K562 (cell line): ENCODE results near the gene BRD4. TPM values are rescaled to one million over a fixed set of nuclear protein-coding genes. Genes with fewer than 3 reads are reported as not detected.

Source experiments
- ATAC-seq: fragments of 200-7000 bp; cut with Tn5 transposase; 3 replicates; pipeline ENCODE4 v1.9.1; 2020; ENCODE audit warnings: moderate library complexity
- BruUV-seq: library from RNA; stranded (reverse); fragments of 400-500 nt; replicated peaks from 2 replicates; lab custom pipeline; 2021; lab: Mats Ljungman, UMichigan
- CTCF ChIA-PET: fragments of 300-600 bp; formaldehyde crosslinking; extraction: SDS; loops from one replicate; lab custom pipeline; 2021; ENCODE audit warnings: low intra/inter-chr PET ratio; lab: Yijun Ruan, JAX
- POLR2A ChIA-PET: fragments of 300-600, 350-650 bp; sonication (Branson Sonifier 250); formaldehyde crosslinking; extraction: SDS; loops from one replicate; lab custom pipeline; 2021; ENCODE audit warnings: antibody characterized with exemption, inconsistent platforms; lab: Yijun Ruan, JAX
- DNase-seq, 4 experiments: peaks; one replicate each; pipeline versions ENCODE4 v3.0.0 to v3.0.0-alpha.2; 2011 to 2018; ENCODE audit warnings: low spot score in 3 of 4, mixed read lengths in 3 of 4; ENCODE audit errors: extremely low read depth in 1 of 4
- FAIRE-seq: peaks from 2 replicates; lab custom pipeline; 2011; peaks lifted over from hg19 to GRCh38; lab: Jason Lieb, UNC
- H2AFZ ChIP-seq: 2 replicates; pipeline ENCODE4 v1.6.0; 2011; ENCODE audit warnings: low read depth, low read length, control low read depth, inconsistent platforms
- H3K27ac ChIP-seq: fragments of 200-600 bp; 3 replicates; pipeline ENCODE4 v1.8.0; 2011; ENCODE audit warnings: low read depth, mild to moderate bottlenecking, control low read depth, inconsistent platforms, low read length, moderate library complexity, mixed read lengths; ENCODE audit errors: extremely low read depth
- H3K27me3 ChIP-seq, 2 experiments: fragments of 300-600 bp in 1 of 2; 2 replicates in 1 of 2; 3 replicates in 1 of 2; pipeline versions ENCODE4 v1.6.0 to v1.8.0; 2011; ENCODE audit warnings: inconsistent platforms in 2 of 2, low read length in 2 of 2, mild to moderate bottlenecking in 1 of 2, mixed read lengths in 1 of 2, moderate library complexity in 1 of 2; ENCODE audit not compliant: control insufficient read depth in 2 of 2, insufficient read depth in 2 of 2
- H3K36me3 ChIP-seq: fragments of 300-600 bp; 3 replicates; pipeline ENCODE4 v1.8.0; 2011; ENCODE audit warnings: mild to moderate bottlenecking, low read length, inconsistent platforms; ENCODE audit not compliant: control insufficient read depth, insufficient read depth
- H3K4me1 ChIP-seq, 2 experiments: fragments of 200-600 bp in 1 of 2; replicated peaks in 1 of 2; 2 replicates in 1 of 2; 3 replicates in 1 of 2; pipeline versions ENCODE4 v1.5.1 to v1.8.0; 2011; ENCODE audit warnings: inconsistent platforms in 2 of 2, low read length in 2 of 2, mild to moderate bottlenecking in 1 of 2, mixed read lengths in 1 of 2, moderate library complexity in 1 of 2; ENCODE audit not compliant: control insufficient read depth in 2 of 2, insufficient read depth in 2 of 2
- H3K4me2 ChIP-seq: 2 replicates; pipeline ENCODE4 v1.6.1; 2011; ENCODE audit warnings: low read length, control low read depth, inconsistent platforms, mixed read lengths; ENCODE audit not compliant: insufficient read depth
- H3K4me3 ChIP-seq: fragments of 200-600 bp; sonication (generic), shearing (Covaris generic); 2 replicates; pipeline ENCODE4 v1.5.1; 2016; ENCODE audit warnings: control low read depth, inconsistent platforms
- H3K79me2 ChIP-seq: fragments of 200-600 bp; 3 replicates; pipeline ENCODE4 v1.8.0; 2011; ENCODE audit warnings: low read length, inconsistent platforms; ENCODE audit not compliant: control insufficient read depth, insufficient read depth
- H3K9ac ChIP-seq, 2 experiments: 2 replicates each; pipeline versions ENCODE4 v1.6.0 to v1.6.1; 2011; ENCODE audit warnings: low read depth in 2 of 2, low read length in 2 of 2, control low read depth in 1 of 2, inconsistent platforms in 1 of 2, mild to moderate bottlenecking in 1 of 2, mixed read lengths in 1 of 2; ENCODE audit not compliant: insufficient read depth in 1 of 2
- H3K9me1 ChIP-seq: one replicate; pipeline ENCODE4 v1.6.0; 2011; ENCODE audit warnings: inconsistent platforms, mild to moderate bottlenecking, low read length, moderate library complexity; ENCODE audit not compliant: control insufficient read depth, insufficient read depth
- H3K9me3 ChIP-seq: replicated peaks from 2 replicates; pipeline ENCODE4 v1.5.1; 2011; ENCODE audit warnings: low read depth, low read length, inconsistent platforms; ENCODE audit not compliant: control insufficient read depth, insufficient read depth
- H4K20me1 ChIP-seq: replicated peaks from 2 replicates; pipeline ENCODE4 v1.6.1; 2011; ENCODE audit warnings: low read length, inconsistent platforms, mixed read lengths; ENCODE audit not compliant: control insufficient read depth, insufficient read depth
- FOXM1 ChIP-seq, 2 experiments: fragments of 450-650 bp in 1 of 2; sonication (generic) in 1 of 2; formaldehyde crosslinking in 1 of 2; IDR thresholded peaks; 2 replicates each; pipeline versions ENCODE4 v1.6.1 to v1.9.0; 2017 to 2022; ENCODE audit warnings: low read depth in 2 of 2, mild to moderate bottlenecking in 2 of 2, missing genetic modification reagents in 1 of 2, moderate library complexity in 1 of 2
- HNRNPK ChIP-seq: fragments of 200-400 bp; formaldehyde crosslinking; IDR thresholded peaks from one replicate; pipeline ENCODE4 v1.6.1; 2018; ENCODE audit warnings: mild to moderate bottlenecking, low read depth, low read length; ENCODE audit not compliant: poor library complexity, severe bottlenecking
- SIN3A ChIP-seq, 2 experiments: fragments of 150-350 bp in 1 of 2; IDR thresholded peaks; 2 replicates each; pipeline ENCODE4 v1.6.1; 2011 to 2016; ENCODE audit warnings: borderline replicate concordance in 2 of 2, low read depth in 2 of 2, low read length in 2 of 2, mild to moderate bottlenecking in 2 of 2, moderate library complexity in 2 of 2; ENCODE audit not compliant: control insufficient read depth in 1 of 2
- TARDBP ChIP-seq: fragments of 450-650 bp; IDR thresholded peaks from 2 replicates; pipeline ENCODE4 v1.6.1; 2016
- YBX1 ChIP-seq: fragments of 450-650 bp; IDR thresholded peaks from 2 replicates; pipeline ENCODE4 v1.7.1; 2016; ENCODE audit warnings: mild to moderate bottlenecking
- ZNF282 ChIP-seq: sonication (generic); formaldehyde crosslinking; IDR thresholded peaks from 2 replicates; pipeline ENCODE4 v1.8.1; 2023; ENCODE audit warnings: missing genetic modification reagents
- ZNF695 ChIP-seq: fragments of 450-650 bp; formaldehyde crosslinking; IDR thresholded peaks from 2 replicates; pipeline ENCODE4 v1.4.0; 2020; ENCODE audit warnings: mild to moderate bottlenecking, moderate library complexity
- WGBS: fragments of 100-300 bp; shearing (Covaris generic); methylation state at CpG from one replicate; pipeline ENCODE4 v1.1.6; 2016; ENCODE audit warnings: low coverage, mixed read lengths; ENCODE audit not compliant: insufficient coverage; ENCODE audit errors: missing lambda C conversion rate; 5-methylcytosine and 5-hydroxymethylcytosine counted together
- in situ Hi-C: fragments of 300-500 bp; cut with MboI; formaldehyde crosslinking; loops from 4 replicates; pipeline ENCODE4 v1.15.0; 2018; ENCODE audit warnings: inconsistent platforms, mixed read lengths
- intact Hi-C: fragments of 100-400 bp; cut with micrococcal nuclease; formaldehyde crosslinking; loops from 2 replicates; pipeline ENCODE4 v1.14.2; 2022
- polyA plus RNA-seq, 8 experiments: library from polyadenylated mRNA; depleted of rRNA in 4 of 8; stranded (reverse) in 5 of 8; unstranded in 3 of 8; fragments of >200 nt; fragmentation: Nextera tagmentation in 2 of 8; fragmentation: Illumina TruSeq in 1 of 8; extraction: Ambion mirVana in 2 of 8; extraction: Trizol in 1 of 8; gene quantifications; 2 replicates each; pipeline versions ENCODE4 v1.2.1 to v1.2.3, GENCODE V29; 2011 to 2014; ENCODE audit warnings: inconsistent platforms in 1 of 8, missing spikeins in 1 of 8
- total RNA-seq, 7 experiments: library from RNA; depleted of rRNA in 6 of 7; stranded (reverse); fragments of >200 nt in 6 of 7; fragmentation: Illumina TruSeq in 2 of 7; extraction: Trizol in 2 of 7; gene quantifications; 2 replicates each; pipeline versions ENCODE4 v1.2.1 to v1.2.3, GENCODE V29; 2011 to 2021; ENCODE audit warnings: low replicate concordance in 1 of 7

The BRD4 gene
- total and polyA plus RNA-seq, 9 of the 15 experiments (the other 6 are each of a cell fraction or from before 2014, with no cell fraction given) = 1.8 to 105 (median 15.6) TPM

- WGBS = 82% methylated on average over 7 of the region's 7 CpGs
- in situ Hi-C loops = no loop called here
- TF ChIP-seq ZNF695 = no peak
- no peak for TF ChIP-seq FOXM1 (IDR thresholded peaks at IDR 0.05; ENCODE audit: low read depth)
- no peak for TF ChIP-seq FOXM1 (CRISPR knock-in tag; IDR thresholded peaks at IDR 0.05; ENCODE audit: low read depth)
- H3K27ac ChIP-seq = no peak overlapping the region
- H4K20me1 ChIP-seq = peaks cover 87% of the 10 kb centered on the region
- FAIRE-seq (no peak), DNase-seq (no peak), ATAC-seq (no peak)
- no peak overlapping the region for H3K4me3 ChIP-seq
- H3K27me3 ChIP-seq = no peaks in the 10 kb centered on the region
- H3K36me3 ChIP-seq = peaks cover 31% of the 10 kb centered on the region; the same call in 2 of the 3 replicates
- H3K4me1 ChIP-seq = peaks cover 13 to 40% of the 10 kb centered on the region in 2 experiments
- H3K9me1 ChIP-seq = peaks cover 3% of the 10 kb centered on the region
- BruUV-seq = no TSS peak
- H3K9ac ChIP-seq = no peak overlapping the region
- no peak overlapping the region for H2AFZ ChIP-seq
- intact Hi-C loops = no loop called here
- CTCF ChIA-PET = no interaction called here
- peaks cover 98% of the 10 kb centered on the region for H3K79me2 ChIP-seq
- H3K9me3 ChIP-seq = no peaks in the 10 kb centered on the region
- POLR2A ChIA-PET = interaction anchor here (0.9 to 6.8 kb wide), 4 partner anchors 9 to 26 kb away, joined by 3 to 34 read pairs (median 4); no protein-coding TSS in a partner anchor
- no peak overlapping the region for H3K4me2 ChIP-seq
These were observed 40.2 kb downstream of the BRD4 start for GRCh38 chr19:15292140-15292539.

GRCh38 chr19:15291548-15292021 lies 40.8 kb downstream of the BRD4 start:
- 10% methylated on average over 4 of the region's 4 CpGs for WGBS
- Histone ChIP-seq H3K27ac (no peak overlapping the region), H3K4me3 (no peak overlapping the region), H3K9me1 (peaks cover 3% of the 10 kb centered on the region), H3K36me3 (peaks cover 26% of the 10 kb centered on the region; the same call in 2 of the 3 replicates), H3K4me2 (no peak overlapping the region), H3K9ac (no peak overlapping the region), H4K20me1 (peaks cover 86% of the 10 kb centered on the region), H3K4me1 (peaks cover 13 to 34% of the 10 kb centered on the region in 2 experiments), H3K79me2 (peaks cover 98% of the 10 kb centered on the region), H2AFZ (no peak overlapping the region), H3K27me3 (no peaks in the 10 kb centered on the region), H3K9me3 (no peaks in the 10 kb centered on the region)
- DNase-seq (no peak), ATAC-seq (no peak), FAIRE-seq (no peak)
- POLR2A ChIA-PET = interaction anchor here (0.5 to 6.8 kb wide), 5 partner anchors 9 to 79 kb away, joined by 3 to 34 read pairs (median 4); no protein-coding TSS in a partner anchor
- BruUV-seq = no TSS peak
- in situ Hi-C loops = no loop called here
- CTCF ChIA-PET = no interaction called here
- no peak for TF ChIP-seq TARDBP
- TF ChIP-seq ZNF282 = no peak
- no peak for TF ChIP-seq YBX1
- no peak for TF ChIP-seq SIN3A (IDR thresholded peaks at IDR 0.05; ENCODE audit: borderline replicate concordance in 2 of 2, control insufficient read depth in 1 of 2, low read depth in 2 of 2, low read length in 2 of 2)
- TF ChIP-seq HNRNPK = no peak
- intact Hi-C loops = no loop called here
